Activated T-helper 1 cell treated with Interleukin-2 at 50 U/mL for 16 hours (primary cell): Measurements from ENCODE around the gene PTGES2.

Experiments
- DNase-seq: peaks from one replicate; pipeline ENCODE4 v3.0.0-alpha.2; 2020; ENCODE audit warnings: low read depth

The PTGES2 gene

DNA sequence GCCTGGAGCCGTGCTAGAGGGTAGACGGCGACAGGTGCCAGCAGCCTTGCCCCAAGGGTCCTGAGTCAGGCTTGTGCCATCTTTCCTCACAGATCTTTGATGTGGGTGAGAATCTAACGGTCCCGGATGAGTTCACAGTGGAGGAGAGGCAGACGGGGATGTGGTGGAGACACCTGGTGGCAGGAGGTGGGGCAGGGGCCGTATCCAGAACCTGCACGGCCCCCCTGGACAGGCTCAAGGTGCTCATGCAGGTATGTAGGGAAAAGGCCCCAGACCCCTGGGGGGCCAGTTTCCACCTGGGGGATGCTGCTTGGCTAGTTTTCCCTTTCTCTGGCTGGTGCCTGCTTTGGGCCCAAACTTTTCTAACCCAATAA is 24.0 kb downstream of the PTGES2 start:
- peak; percentile 20 for DNase-seq

DNA sequence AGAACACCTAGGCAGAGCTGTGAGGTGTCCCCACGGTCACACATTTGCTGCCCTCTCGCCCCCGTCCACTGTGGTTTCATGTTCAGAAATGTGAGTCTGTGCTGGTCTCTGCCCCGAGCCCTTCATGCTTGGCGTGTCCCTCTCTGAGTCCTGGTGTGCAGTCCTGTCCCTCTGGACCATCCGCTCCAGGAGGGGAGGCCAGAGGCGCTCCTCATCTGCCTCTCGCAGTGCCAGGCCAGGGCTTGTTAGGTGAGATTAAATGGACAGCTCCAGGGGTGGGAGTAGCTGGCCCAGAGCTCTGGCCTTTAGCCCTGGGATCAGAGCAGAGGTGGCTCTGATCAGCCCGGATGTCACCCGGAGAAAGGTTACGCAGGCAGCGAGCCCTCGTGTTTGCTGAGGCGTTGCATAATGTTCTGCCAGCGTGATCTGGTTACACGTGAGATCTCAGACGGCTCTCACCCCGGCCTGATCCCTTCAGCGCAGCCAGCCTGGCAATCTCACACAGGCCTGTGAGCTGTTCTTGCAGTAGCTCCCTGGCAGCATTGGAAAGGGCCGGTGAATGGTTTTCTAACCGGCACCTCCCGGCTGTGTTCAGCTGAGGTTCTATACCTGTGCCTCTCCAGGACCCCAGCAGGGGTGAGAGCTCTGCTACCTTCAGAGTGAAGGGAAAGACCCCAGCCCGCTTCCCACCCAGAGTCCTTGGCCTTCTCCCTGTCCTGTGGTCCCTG is 24.5 kb downstream of the PTGES2 start:
- DNase-seq: no peak

DNA sequence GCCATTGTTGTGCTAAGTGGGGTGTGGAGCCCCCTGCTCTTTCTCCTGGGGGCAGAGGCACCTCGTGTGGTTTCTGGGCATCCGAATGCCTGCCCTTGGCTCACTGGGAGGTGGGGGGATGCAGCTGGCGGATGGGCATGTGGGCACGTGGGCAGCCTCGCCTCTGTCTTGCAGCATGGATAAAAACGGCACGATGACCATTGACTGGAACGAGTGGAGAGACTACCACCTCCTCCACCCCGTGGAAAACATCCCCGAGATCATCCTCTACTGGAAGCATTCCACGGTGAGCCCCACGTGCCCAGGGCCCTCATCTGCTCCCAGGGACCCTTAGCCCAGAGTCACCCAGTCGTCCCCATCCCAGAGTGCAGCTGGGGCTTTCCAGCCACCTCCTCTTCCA is 25.3 kb downstream of the PTGES2 start:
- no peak for DNase-seq

DNA sequence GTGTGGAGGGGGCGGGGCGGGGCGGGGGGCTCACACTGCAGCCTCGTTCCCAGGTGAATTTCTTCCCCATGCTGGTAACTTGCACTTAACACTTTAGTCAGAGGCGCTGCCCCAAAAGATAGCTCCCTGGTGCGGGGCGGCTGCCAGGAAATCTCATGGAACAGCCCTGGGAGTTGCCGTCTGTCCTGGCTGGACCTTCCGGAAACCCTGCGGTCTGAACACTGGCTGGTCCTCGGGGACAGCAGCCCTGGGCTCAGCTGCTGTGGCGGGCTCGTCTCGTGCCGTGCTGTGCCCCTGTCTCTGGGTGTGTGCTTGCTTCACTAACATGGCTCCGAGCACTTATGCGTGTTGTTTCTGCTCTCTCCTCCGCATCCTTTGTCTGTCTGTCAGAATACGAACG is 25.8 kb downstream of the PTGES2 start:
- DNase-seq: no peak

DNA sequence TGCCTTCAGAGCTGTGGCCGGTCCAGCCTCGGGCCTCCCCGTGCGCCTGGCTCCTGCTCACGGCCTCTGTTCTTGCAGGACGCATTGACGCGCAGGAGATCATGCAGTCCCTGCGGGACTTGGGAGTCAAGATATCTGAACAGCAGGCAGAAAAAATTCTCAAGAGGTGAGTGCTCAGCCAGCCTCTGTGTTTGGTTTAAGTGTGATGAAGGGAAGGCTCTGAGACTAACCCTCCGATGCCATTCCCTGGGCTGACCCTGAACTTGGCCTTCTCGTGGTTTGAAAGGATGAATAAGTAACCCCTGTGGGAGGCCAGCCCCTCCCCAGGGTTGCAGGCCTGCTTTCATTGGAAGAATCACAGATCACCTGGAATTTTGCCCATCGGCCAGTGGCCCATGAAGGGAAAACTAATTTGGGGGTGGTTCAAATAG is 26.3 kb downstream of the PTGES2 start:
- no peak for DNase-seq

DNA sequence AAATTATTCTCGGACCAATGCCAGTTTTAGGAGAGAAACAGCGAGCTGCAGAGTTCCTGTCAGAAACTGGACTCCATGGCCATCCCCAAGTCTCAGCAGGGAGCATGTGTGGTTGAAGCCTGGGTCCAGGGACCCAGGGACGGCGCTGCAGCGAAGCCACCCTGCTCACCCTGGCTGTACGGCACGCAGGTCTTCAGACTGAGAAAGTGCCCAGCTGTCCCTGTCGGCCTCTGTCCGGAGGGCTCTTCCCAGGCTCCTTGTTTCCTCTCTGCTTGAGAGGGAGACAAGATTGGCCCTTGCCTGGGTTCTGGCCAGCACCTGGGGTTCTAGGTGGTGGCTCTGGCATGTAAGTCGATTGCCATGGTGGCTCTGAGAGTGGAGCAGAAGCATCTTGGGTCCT is 26.9 kb downstream of the PTGES2 start:
- DNase-seq: no peak

DNA sequence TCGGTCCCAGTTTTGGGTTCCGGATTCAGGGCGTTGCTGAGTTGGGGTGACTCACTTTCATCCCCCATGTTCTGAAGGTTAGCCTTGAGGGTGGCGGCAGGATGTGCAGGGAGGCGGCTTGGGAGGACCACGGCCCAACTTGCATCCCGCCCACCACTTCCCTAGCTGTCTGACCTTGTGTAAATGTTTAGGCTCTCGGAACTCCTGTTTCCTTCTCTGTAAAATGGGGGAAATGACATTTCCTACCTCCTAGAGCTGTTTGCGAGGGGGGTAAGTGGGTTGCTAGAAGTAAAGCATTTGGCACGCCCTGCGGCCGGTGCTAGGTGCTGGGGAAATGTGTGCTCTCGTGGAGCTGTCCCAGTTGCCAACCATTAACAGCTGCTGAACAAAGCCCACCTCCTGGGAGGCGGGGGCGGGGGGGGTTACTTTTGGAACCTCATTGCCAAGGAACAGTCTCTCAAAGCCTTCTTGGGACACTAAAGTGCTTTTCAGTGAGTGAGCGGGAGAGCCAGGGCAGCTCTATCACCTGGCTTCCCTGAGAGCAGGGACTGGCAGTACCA is 27.5 kb downstream of the PTGES2 start:
- DNase-seq: no peak

DNA sequence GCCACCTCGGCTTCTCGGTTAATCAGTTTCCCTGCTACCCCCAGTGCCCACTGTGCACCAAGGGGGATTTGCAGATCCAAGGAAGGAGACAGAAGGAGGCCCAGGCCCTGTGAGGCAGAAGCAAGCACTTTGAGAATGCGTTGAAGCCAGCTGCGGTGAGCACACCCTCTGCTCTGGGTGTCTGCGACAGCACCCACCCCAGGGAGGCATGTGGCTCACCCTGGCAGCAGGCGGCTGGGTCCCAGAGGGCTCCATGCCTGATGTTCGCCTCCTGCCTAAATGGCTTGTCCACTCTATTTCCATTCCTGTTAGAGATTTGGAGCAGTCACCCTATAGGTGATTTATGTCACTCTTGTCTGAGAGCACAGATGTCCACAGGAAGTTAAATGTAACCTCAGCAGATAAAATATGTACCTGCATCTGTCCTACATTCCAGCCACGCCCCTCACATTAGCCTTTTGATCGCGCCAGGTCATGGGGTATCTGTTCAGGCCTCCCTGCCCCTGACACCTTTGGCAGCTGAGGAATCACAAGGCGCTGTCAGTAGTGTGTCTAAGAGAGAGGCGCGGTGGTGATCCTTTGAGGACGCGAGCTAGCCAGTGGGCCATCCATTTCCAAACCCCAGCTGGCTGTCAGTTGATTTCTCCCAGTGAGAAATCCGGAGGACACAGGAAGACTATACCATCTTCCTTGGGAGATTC is 28.1 kb downstream of the PTGES2 start:
- no peak for DNase-seq

DNA sequence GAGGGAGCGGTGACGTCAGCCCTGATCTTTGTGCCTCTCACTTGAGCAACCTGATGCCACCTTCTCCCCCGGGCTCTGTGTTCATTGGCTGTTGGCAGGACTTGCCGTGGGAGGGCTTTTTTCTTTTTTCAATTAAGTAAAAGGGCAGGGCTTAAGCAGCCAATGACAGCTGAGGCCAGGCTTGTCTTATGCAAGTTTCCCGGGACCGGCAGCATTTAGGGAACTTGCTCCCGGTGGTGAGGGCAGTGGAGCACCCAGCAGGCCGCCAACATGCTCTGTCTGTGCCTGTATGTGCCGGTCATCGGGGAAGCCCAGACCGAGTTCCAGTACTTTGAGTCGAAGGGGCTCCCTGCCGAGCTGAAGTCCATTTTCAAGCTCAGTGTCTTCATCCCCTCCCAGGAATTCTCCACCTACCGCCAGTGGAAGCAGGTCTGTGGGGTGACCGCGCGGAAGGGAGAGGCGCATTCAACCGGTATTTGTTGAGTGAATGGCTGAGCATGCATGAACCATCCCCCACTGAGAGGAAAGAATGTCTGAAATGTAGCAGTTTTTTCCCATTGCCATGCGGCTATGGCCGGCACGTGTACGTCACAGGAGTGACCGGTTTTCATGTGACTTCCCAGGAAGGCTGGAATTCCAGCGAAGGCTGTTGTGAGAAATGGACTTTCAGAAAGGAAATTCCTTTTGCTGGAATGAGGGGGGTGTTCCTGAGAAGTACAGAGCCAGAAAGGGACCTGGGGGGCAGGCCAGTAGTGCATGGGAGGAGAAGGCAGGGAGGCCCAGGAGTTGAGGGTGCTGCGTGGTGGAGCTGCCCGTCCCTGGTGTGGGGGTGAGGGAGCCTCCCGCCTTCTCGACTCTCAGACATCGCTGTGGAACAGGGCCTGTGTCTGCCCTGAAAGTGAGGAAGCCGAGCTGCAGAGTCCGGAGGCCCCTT is 29.0 kb downstream of the PTGES2 start:
- peak; percentile 17 for DNase-seq

DNA sequence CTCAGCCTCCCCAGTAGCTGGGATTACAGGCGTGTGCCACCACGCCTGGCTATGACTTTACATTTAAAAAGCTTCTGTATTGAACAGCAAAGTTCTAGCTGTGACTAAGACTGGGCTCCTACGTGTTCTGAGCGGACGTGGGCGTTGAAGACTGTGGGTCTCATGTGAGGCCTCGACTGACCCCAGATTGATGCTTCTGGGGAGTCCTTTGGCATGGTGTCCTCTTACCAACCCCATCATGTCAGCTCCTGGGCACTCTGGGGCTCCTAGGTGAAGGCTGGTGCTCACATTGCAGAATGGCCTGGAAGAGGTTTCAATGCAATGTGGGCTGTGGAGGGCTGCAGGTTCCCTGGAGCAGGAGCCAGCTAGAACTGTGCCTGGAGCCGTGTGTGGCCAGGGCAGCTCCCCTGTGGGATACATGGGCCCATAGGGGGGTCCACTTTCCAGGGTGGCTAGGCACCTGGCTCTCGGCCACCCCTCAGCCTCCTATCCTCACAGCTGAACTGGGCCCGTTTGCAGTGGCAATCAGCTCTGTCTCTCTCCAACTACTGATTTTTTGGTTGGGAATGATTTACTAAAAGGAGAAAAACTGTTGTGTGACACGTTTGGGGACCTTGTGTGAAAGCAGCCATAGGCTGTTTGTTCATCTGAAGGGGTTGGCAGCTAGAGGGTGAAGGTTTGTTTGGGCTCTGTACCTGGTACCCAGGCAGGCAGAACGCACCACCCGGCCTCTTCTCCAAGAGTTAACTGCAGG is 29.8 kb downstream of the PTGES2 start:
- no peak for DNase-seq

DNA sequence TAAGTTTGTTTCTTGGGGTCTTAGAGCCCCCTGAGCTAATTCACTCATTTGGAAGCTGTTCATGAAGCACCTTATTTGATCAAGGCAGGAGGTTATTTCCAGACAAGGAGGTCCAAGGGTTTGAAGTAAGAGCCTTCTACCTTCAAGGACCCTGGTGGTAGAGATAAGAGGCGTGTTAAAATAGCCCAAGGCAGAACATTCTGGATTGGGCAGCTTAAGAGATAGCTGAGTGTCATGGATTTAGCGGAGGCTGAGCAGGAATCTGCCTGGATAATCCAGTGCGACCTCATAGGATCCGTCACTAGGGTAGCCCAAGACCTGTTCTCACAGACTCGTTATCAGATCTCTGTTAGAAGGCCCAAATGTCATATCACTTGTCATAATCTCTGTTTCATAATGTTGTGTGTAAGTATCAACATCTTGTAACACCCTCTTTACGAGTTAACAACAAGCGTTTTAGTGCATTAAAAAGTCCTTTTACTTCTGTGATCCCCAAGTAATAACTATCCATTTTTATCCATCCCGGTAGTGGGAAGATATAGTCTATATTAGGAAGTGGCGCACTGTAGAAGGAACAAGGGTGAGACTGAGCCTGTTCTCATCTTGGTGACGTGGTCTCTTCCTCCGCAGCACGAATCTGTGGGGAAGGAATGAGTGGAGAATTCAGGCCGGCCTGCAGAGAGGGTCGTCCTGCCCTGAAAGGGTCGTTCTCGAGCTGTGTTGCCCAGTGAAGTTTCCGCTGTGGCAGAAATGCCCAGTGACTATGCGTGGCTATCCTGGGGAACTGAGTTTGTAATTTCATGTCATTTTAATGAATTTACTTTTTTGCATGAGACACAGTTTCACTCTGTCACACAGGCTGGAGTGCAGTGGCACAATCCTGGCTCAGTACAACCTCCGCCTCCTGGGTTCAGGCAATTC is 30.7 kb downstream of the PTGES2 start:
- DNase-seq: no peak

DNA sequence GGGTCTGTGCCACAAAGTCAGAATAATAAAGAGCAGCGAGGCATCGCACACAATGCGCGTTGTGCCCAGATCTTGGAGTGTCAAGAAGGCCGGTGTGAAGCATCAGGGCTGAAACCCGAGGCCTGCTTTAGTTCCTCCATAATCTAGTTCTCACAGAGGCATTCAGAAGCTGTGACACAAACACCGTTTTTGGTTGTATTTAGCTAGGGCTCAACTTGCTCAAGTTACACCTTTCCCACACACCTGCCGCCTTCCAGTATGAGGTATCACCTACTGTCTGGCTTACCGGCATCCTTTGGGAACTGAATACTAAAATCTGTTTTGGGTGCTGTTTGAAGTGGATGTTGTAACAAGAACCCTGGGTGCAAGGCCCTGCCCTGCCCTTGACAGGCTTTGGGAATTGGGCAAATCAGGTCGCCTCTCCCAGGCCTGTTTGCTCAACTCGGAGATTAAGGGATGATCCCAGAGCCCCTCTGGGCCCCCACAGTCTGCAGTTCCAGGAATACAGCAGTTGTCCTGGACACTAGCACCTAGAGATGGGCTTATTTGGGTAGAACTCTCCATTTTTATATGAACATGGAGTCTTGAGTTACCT is 32.5 kb downstream of the PTGES2 start:
- no peak for DNase-seq

DNA sequence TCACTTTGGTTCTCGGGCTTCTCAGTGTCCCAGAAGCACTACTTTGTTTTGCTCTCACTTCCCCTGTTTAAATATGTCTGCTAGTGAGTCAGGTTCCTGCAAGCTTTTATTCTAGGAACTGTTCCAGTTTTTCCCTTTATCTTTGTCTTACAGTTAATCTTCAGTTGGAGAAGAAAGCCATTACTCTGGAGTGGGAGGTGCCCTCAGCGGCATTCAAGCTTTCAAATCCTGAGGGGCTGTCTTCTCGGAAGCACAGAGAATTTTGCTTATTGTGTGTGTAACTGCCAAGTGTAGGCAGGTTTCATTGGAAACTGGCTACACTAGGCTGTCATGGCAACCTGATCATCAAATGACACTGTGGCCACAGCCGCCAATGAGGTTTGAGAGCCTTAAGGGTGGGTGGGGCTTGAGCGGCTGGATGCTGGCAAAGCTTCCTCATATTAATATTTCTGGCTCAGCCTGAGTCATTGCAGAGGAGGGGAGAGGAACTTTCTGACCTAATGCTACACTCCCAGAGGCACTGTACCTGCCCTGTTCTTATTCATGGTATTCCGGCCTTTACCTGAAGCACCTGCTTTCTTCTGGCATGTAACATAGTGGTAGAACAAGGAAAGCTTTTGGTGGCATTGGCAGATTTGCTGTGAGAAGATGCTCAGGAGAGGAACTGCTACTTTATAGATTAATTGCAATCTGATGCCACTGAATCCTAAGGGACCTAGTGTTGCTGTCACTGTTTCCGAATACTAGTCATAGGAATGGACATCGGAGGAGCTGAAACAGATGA is 33.2 kb downstream of the PTGES2 start:
- DNase-seq: peak; percentile 43

DNA sequence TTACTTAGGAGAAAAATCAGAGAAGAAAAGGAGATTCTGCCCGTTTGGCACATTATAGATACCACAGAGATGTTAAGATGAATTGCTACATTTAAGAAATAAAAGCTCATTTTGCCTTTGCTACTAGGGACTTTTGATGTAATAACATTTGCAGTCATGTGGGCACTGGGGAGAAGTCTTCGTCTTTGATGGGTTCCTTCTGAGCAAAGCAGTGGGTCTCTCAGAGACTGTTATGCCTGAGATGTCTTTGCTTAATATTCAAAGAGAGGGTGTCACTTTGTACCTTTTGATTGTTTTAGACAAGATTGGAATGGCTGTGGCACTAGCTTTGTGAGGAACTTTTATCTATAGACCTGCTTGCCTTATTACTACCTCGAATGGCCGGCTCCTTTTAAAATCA is 34.5 kb downstream of the PTGES2 start:
- DNase-seq: no peak

DNA sequence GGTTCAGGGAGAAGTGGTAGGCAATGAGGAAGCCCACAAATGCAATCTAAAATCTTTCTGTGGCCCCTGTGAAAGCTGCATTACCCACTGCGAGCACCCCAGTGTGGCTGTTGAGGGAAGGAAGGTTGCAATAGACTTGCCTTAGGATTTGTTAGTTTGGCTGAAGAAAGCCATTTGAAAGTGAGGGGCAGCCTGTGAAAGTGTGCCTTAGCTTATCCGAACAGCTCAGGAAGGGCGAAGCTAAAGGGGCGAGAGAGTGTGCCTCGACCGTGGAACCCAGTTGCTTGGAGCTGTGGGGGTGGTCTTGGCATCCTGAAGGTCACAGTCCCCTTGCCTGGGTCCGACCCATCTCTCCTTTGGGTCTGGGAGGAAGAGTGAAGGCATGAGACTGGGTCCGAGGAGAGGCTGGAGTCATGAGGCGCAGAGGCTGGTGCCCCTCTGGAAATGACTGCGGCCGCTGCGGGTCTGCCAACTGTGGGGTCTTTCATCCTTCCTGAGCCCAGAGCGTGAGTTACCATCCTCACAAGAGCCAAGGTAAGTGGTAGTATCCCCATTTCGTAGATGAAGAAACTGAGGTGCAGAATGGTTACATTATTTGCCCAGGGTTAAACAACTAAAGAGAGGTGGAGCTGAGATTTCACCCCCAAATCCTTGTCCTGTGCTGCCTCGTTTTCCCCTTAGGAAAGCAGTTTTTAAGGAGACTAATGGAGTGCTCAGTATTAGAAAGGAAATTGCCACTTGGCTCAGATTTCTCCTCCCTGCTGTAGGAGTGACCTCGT is 35.1 kb downstream of the PTGES2 start:
- DNase-seq: no peak

DNA sequence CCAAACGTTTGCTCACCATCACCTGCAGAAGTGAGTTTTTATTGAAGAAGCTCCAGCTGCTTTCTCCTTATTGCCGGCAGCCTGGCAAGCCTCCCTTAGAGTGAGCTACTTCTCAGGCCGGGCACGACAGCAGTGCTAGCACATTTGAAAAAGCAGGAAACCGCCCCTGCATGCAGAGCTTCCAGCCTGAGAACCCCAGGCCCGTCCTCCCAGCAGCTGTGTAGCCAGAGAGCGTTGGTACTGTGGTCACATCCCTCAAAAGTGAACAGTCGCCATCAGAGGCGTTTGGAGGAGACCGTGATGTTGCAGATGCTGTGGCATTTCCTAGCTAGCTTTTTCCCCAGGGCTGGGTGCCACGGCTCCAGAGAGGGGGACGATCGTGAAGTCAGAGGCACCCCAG is 36.0 kb downstream of the PTGES2 start:
- DNase-seq: no peak

DNA sequence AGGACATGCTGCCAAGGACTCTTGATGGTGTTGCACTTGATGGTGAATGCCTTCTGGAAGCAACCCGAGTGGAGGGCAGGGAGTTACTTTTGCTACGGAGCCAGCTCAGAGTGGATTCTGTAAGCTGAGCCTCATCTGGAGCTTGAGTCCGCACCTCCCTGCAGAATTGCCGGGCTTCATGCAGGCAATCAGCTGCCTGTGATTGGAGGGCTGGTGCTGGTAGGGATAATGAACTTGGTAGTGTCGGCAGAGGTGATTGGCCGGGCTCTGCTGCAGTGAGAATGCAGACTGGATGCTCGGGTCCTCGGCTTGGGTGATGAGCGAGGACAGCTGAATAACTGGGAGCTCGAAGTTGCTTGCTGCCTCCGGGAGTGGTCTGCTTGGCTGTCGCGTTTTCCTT is 36.4 kb downstream of the PTGES2 start:
- DNase-seq: no peak

DNA sequence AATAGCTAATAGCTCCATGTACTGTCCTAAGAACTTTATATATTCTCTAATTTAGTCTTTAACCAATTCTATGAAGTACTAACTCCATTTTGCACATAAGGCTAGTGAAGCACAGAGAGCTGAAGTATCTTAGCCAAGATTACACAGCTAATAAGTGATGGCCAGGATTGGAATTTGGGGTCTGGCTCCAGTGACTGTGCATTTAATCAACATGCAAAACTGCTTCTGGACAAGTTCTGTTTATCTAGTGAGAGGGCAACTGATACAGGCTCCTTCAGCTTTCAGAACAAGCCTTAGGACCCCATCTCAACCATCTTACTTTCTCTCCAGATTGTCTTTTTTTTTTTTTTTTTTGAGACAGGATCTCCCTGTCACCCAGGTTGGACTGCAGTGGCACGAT is 38.2 kb downstream of the PTGES2 start:
- no peak for DNase-seq
